HG02798 (cell line): ENCODE measurements around the gene ITPRIPL2.

Experiments used
- ATAC-seq: cut with Tn5 transposase; IDR thresholded peaks from one replicate; pipeline ENCODE4 v1.9.1; 2021; ENCODE audit warnings: mild to moderate bottlenecking; ENCODE audit not compliant: unreplicated experiment, poor library complexity

ITPRIPL2 gene

DNA sequence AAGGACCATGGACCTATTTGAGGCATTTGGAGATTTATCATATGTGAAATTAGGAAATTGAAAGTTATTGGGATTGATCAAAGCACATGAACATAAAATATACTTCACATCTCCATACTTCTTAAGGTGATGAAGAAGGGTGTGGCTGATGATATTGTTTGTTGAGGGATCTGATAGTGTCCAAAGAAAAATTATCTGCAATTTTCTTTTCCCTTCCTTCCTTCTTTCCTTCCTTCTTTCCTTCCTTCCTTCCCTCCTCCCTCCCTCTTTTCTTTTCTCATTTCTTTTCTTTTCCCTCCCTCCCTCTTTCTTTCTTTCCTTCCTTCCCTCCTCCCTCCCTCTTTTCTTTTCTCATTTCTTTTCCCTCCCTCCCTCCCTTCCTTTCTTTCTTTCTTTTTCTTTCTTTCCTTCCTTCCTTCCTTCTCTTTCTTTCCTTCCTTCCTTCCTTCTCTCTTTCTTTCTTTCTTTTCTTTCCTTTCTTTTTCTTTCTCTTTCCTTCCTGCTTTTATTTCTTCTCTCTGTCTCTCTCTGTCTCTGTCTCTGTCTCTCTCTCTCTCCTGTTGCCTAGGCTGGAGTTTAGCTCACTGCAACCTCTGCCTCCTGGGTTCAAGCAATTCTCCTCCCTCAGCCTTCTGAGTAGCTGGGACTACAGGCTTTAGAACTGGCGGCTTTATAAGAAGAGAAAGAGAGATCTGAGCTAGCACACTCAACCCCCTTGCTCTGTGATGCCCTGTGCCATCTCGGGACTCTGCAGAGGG lies 20.9 kb upstream of the ITPRIPL2 start:
- ATAC-seq: no peak

DNA sequence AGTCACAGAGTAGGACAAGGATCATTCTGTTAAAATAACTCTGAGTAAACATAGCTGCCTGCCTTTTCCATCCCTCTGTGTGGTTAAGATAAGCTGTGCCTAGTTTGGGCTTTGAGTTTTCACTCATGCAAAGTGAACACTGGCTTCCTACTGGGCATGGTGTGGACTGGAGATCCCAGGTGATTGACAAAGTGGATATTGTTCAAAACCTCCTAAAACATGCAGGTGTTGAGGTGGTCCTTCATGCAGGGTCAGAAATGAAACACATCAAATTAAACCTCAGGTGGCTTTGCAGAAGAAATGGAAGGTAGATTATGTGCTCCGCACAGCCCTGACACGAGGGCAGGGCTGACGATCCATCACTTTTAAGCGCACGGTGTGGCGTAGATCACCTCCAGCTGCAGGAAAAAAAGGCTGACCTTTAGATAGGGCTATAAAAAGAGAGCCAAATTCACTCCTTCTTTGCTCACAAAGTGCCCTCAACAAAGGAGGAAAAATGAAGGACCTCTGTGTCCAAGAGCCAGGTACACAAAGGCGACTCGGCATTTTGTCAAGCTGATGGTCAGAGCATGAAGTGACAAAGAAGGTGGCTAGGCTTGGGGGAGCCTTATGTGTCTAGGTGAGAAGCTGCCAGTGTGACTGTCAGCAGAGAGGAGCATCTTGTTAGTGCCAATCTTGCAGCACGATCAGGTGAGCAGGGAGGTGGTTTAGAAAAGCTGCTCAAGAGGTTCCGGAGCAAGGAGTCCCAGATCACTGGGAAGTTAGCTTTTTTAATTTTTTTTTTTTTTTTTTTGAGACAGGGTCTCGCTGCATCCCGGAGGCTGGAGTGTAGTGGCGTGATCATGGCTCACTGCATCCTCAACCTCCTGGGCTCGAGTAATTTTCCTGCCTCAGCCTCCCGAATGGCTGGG lies 19.9 kb upstream of the ITPRIPL2 start:
- no peak for ATAC-seq

DNA sequence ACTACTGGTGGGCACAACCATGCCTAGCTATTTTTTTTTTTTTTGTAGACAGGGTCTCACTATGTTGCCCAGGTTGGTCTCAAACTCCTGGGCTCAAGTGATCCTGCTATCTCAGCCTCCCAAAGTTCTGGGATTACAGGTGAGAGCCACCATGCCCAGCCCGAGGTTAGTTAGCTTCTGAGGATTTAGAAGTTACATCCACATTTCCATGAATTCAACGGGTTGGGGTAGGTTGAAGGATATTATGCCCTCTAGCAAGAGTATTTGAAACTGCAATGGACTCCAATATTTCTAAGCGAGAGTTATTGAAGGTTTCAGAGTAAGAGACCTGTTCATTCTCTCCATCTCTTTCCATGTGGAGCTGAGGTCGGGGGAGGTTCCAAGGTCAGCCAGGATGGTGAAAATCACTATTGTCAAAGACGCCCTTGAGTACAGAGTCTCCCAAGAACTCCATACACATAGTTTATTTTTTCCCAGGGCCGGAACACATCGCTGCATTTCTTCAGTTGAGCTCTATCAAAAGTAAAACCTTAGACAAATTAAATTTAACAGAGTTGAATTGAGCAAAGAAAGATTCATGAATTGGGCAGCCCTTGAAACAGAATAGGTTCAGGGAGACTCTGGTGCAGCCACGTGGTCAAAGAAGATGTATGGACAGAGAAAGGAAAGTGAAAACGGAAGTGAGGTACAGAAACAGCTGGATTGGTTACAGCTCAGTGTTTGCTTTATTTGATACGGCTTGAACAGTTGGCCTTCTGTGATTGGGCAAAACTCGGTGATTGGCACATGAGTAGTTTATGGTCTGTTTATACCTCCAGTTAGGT lies 19.0 kb upstream of the ITPRIPL2 start:
- ATAC-seq: no peak

DNA sequence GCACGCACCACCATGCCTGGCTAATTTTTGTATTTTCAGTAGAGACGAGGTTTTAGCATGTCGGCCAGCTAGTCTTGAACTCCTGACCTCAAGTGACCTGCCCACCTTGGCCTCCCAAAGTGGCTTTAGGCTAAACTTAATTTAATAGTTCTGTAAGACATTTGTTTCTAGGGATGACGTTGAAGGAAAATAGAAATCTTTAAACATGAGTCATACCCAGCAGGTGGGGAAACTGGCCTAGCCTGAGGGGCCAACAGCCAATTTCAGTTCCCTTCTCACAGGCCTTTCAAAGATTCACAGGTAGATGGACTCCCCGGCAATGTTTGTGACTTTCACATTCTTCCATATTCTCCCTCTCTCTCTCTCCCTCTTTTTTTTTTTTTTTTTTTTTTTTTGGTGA lies 18.1 kb upstream of the ITPRIPL2 start:
- ATAC-seq: no peak

DNA sequence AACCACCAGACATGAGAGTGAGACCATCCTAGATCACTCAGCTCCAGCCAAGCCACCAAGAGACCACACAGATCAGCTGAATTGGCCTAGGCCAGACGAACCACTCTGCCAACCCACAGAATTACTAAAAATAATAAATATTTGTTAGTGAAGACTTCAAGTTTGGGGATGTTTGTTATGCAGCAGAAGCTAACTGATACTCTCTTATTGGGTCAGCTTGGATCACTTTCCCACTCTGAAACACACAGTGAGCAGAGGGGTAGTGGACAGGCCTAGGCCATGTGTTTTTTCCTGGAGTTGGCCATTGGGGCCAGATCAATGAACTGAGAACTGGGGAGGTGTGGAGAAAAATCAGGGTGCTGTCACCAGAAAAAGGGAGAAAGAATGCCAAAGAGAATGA lies 15.6 kb upstream of the ITPRIPL2 start:
- ATAC-seq: no peak

DNA sequence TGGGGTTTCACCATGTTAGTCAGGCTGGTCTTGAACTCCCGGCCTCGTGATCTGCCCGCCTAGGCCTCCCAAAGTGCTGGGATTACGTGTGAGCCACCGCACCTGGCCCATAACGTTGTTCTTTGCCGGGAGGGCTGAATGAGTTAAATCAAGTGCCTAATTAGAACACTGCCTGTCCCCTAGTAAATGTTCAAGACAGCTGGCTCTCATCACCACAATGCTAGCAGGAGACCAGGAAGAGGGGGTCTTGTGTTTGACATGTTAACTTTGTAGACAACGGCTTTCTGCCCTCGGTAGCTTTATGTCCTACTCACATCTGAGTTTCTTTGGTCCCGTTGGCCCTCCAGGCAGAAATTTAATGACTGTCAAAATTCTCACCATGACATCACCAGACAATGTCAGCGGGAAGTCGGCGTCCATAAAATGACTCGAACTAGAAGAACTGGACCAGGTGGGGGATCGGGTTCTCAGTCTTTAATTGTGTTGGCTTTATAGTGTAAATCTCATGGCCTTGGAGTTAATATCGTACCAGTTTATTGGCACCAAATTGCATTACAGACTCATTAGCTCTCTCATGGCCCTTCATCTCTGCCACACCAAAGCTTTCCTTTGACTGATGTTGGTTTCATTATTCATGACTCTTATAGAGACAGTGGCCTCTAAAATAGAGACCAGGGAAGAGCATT lies 11.4 kb upstream of the ITPRIPL2 start:
- ATAC-seq: no peak

DNA sequence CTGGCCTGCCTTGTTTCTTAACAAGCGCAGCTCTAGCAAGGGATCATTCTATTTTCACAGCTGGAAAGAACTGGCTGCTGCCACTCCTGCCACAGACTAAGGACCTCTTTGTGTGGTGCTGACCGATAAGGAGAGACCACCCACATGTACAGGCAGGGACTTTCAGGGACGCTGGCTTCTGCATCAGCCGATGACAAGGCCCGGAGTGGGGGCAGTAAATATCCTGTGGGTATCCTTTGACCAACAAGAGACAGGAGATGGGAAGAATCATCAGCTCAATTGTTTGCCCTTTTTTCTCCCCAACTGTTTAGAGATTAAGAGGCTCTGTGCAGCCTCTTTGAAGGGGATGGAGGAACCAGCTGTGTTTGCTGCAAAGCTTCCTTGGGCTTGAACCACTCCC lies 9.2 kb upstream of the ITPRIPL2 start:
- no peak for ATAC-seq

DNA sequence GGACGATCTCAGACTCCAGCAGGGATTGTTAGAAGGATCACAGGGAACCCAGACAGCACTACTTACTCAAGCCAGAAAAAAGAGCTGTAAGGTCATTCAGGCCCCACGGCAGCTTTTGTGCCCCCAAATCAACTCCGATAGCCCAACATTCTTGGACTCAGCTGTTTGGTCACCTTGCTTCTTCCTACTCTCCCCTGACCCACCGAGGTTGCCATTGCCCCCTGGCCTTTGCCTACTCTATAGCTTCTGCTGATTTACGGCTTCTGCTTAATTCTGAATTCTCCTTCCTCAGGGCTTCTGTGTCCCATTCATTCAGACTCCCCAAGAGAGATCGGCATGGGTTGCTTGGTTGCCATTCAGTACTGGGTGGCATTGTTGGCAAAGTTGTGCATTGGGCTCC lies 8.6 kb upstream of the ITPRIPL2 start:
- ATAC-seq: no peak

DNA sequence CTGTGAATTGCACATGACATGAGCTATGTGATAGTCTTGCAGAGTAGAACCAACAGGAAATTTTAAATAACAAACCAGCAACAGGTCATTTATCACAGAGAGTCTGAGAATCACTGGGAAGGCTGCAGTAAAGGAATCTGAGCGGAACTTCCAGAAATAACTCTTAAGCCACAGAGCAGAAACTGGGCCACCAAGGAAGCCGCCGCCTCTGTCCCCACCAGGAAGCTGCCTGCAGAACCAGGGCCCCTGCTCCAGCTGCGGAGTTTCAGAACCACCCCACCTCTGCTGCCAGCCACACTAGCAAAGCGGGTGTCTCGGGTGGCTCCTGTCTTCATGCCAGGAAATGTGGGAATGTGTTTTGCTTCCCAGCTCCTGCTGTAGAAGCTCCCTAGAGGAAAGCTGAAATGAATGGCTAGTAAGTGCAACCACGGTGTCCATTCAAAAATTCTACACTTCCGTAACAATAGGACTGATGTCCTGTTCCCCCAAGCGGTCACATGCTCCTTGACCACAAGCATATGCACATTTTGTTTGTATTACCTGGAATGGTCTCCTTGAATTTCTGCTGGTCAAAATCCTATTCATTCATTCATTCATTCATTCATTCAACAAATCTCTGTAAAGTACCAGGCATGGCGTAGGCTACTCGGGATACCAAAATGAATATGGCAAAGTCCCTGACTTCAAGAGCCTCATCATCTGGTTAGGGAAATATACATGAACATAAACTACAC lies 7.7 kb upstream of the ITPRIPL2 start:
- no peak for ATAC-seq

DNA sequence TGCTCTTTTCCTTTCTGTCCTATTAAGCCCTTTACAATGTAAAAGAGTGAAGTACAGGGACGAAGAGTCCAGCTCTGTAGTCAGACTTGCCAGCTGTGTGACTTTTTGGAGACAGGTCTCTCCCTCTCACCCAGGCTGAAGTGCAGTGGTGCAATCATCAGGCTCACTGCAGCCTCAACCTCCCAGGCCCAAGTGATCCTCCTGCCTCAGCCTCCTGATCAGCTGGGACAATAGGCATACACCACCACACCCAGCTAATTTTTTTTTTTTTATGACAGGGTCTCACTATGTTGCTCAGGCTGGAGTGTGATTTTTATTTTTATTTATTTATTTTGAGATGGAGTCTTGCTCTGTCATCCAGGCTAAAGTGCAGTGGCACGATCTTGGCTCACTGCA lies 7.1 kb upstream of the ITPRIPL2 start:
- ATAC-seq: no peak

DNA sequence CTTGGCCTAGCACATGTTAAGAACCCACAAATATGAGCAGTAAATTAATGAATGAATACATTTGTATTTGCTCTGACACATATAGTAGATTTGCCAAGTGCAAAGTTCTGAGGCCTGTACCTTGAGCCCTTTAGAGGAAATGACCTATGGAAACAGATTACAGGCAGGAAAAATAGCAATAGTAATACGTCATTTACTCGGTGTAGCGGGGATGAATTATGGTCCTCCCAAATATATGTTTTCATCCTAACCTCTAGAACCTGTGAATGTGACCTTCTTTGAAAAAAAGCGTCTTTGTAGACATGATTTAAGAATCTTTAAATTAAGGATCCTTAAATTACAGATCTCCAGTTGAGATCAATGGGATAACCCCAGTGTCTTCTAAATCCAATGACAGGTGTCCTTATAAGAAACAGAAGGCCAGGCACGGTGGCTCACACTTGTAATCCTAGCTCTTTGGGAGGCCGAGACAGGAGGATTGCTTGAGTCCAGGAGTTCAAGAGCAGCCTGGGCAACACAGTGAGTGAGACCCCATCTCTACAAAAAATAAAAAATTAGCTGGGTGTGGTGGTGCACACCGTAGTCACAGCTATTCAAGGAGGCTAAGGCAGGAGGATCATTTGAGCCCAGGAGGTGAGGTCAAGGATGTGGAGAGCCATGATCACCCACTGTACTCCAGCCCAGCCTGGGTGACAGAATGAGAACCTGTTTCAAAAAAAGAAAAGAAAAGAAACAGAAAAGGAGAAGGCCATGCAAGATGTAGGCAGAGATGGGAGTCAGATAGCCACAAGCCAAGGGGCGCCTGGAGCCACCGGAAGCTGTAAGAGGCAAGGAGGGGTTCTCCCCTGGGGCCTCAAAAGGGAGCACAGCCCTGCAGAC lies 5.1 kb upstream of the ITPRIPL2 start:
- no peak for ATAC-seq

DNA sequence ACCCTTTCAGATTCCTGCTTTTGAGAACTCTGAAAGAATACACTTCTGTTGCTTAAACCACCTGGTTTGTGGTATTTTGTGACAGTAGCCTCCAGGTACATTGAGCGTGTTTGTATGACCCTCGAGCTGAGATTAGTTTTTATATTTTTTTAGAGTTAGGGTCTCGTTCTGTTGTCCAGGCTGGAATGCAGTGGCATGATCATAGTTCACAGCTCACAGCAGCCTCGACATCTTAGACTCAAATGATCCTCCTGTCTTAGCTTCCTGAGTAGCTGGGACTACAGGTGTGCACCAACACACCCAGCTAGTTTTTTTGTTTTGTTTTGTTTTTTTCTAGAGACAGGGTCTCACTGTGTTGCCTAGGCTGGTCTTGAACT lies 4.5 kb upstream of the ITPRIPL2 start:
- ATAC-seq: no peak

DNA sequence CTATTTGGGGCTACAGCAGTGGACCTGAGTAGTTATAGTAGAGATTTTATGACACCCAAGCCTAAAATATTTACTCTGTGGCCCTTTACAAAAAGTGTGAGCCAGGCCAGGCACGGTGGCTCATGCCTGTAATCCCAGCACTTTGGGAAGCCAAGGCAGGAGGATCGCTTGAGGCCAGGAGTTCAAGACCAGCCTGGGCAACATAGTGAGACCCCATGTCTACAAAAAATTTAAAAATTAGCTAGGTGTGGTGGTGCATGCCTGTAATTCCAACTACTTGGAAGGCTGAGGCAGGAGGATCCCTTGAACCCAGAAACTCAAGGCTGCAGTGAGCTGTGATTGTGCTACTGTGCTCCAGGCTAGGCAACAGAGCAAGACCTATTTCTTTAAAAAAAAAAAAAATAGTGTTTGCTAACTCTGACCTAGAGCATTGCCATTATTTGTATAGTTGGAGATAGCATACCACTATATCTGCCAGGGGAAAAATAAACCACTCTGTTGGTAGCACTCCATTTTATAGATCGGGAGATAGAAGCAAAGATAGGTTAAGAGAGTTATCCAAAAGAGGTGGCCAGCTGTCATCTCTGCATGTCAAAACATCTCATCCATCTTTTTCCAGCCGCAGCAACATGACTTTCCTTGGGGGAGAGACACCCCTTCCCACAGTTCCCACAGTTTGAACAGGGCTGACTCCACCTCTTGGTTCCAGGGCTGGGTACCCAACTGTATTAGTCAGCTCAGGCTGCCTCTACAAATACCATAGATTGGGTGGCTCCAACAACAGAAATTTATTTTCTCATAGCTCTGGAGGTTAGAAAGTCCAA lies 3.0 kb upstream of the ITPRIPL2 start:
- no peak for ATAC-seq

DNA sequence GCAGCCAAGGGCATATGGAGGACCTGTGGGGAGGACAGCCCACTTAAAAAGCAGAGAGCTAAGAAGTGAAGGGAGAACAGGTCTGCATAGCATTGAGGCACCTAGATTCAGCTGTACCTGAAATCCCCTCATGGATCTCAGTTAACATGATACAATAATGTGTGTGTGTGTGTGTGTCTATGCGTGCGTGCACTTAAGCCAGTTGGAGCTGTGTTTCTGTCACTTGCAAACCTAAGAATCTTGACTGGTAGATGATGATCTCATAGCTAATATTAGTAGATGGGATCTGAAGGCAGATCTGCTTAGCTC lies 1.7 kb upstream of the ITPRIPL2 start:
- no peak for ATAC-seq

DNA sequence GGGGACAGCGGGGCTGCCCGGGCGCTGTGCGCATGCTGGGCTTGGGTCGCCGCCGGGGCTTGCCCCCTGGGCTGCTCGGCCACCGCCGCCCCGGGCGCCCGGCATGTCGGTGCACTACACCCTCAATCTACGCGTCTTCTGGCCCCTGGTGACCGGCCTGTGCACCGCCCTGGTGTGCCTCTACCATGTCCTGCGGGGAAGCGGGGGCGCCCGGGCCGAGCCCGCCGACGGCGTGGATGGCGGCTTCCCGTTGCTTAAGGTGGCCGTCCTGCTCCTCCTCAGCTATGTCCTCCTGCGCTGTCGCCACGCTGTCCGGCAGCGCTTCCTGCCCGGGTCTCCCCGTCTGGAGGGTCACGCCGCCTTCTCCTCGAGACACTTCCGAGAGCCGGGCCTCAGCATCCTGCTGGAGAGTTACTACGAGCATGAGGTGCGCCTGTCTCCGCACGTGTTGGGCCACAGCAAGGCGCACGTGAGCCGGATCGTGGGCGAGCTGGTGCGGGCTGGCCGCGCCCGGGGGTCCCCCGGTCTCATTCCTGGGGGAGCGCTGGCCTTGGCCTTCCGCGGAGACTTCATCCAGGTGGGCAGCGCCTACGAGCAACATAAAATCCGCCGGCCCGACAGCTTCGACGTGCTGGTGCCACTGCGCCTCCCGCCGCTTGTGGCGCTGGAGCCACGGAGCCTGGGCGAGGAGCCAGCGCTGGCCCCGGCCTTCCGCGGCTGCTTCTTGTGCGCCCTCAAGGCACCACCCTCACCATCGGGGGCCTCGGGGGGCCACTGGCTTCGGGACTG lies 789 bp downstream of the ITPRIPL2 start:
- ATAC-seq: peak; percentile 33

DNA sequence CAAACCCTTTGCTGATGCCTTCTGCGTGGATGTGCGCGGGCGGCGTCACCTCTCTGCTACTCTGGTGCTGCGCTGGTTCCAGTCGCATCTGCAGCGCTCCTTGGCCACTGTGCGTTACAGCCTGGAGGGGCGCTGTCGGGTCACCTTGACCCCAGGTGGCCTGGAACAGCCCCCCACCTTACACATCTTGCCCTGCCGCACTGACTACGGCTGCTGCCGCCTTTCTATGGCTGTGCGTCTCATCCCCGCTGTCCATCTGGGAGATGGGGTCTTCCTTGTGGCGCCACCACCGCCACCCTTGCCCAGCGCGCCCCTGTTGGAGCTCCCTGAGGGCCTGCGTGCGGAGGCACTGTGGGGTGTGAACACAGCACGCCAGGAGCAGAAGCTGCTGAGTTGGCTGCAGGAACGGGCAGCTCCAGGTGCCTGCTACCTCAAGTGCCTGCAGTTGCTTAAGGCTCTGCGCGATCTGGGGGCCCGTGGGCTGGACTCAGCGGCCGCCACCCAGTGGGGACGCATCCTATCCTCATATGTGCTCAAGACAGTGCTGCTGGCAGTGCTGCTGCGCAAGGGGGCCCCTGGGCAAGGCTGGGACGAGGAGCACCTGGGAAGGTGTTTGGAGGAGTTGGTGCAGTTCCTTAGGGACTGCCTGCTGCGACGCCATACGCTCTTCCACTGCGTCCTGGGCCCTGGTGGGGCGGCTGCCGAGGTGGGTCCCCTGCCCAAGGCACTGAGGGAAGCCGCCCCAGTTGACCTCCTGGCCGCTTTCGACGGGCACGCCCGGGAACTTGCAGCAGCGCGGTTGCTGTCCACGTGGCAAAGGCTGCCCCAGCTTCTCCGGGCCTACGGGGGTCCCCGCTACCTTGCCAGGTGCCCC lies 1.6 kb downstream of the ITPRIPL2 start:
- no peak for ATAC-seq
